NCI-H1092 (cell line): ENCODE data around the gene MACF1.

Experiments
- DNase-seq: peaks from one replicate; lab custom pipeline; 2025; lab: John Stamatoyannopoulos, UW

MACF1 gene

GRCh38 chr1:39297551-39297950, 93.1 kb downstream of the MACF1 start:
- no peak for DNase-seq

DNA sequence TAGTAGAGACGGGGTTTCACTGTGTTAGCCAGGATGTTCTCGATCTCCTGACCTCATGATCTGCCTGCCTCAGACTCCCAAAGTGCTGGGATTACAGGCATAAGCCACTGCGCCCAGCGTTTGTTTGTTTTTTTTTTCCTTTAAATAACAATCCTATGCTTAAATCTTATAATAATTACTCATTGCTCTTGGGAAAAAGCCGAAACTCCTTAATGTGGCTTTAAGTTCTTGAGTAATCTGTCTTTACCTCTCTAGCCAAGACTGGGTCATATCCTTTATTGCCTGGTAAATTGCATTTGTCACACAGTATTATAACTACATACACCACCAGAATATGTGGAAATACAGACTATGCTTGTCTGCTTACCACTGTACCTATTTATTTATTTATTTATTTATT, 97.1 kb downstream of the MACF1 start:
- DNase-seq, result no peak

GRCh38 chr1:39305555-39305954, 101.1 kb downstream of the MACF1 start:
- DNase-seq, result no peak

DNA sequence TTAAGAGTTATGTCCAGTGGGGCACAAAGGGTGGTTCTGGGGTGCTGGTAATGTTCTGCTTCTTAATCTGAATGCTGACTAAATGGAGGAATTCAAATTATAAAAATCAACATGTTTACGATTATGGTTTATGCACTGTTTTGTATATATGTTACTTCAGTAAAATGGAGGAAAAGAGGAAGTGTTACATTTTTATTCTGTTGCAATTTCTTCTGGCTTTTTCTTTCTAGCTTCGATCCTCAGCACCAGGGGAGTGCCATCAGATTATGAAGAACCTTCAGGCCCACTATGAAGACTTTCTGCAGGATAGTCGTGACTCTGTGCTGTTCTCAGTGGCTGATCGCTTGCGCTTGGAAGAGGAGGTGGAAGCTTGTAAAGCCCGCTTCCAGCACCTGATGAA, 105.5 kb downstream of the MACF1 start:
- DNase-seq, result no peak

GRCh38 chr1:39310691-39311090, 106.2 kb downstream of the MACF1 start:
- no peak for DNase-seq

GRCh38 chr1:39317111-39317510, 112.6 kb downstream of the MACF1 start:
- DNase-seq, result no peak

GRCh38 chr1:39317910-39318633, 113.6 kb downstream of the MACF1 start:
- no peak for DNase-seq

GRCh38 chr1:39321979-39322378, 117.5 kb downstream of the MACF1 start:
- no peak for DNase-seq

DNA sequence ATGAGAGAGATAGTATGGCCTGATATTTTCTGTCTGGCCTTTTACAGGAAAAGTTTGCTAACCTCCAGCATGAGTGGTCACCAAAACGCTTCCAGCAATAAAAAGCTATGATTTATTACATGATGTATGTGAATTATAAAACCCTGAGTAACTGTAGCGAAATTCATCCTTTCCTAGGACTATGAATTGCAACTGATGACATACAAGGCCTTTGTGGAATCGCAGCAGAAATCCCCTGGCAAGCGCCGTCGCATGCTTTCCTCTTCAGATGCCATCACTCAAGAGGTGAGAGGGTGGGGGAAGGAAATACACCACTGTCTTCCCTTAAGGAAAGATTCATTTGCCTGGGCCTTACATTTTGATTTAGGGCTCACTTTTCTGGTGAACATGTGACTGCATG, 117.9 kb downstream of the MACF1 start:
- DNase-seq, result no peak

DNA sequence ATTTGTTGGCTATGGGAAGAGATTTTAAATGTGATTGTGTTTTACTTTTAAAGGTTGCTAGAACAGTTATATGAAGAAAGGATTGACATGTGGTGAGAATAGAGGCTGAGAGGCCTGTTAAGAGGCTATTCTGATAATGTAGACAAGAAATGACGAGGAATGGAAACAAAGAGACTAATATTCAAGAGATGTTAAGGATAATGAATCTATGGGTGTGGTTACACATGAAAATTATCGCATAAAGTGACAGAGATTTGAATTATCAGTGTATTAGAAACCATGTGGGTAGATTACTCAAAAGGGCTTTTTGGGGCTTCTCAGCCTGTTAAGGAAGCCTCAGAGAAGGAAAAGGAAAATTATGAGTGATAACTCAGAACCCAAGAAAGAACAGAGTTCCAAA, 120.4 kb downstream of the MACF1 start:
- DNase-seq, result no peak

- DNase-seq, result no peak
Observed at GRCh38 chr1:39326836-39327235, 122.3 kb downstream of the MACF1 start.

DNA sequence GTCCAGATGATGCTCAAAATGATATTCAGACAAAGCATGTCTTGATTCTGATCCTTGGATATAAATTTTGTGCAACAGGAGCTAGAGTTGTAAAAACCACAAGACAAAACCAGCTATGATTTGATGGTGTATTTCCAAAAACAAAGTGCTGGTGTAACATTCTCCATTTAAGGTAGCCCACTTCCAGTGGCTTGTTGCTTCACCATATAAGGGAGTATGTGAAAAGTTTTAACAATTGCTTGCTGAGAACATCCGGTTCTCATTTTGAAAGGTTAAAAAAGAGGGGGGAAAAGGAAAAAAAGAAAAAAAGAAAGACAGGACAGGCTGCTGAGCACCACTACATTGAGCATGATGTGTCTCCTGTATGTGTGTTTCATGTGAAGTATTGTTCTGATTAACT, 123.6 kb downstream of the MACF1 start:
- DNase-seq, result no peak

GRCh38 chr1:39328586-39329121, 124.2 kb downstream of the MACF1 start:
- no peak for DNase-seq

DNA sequence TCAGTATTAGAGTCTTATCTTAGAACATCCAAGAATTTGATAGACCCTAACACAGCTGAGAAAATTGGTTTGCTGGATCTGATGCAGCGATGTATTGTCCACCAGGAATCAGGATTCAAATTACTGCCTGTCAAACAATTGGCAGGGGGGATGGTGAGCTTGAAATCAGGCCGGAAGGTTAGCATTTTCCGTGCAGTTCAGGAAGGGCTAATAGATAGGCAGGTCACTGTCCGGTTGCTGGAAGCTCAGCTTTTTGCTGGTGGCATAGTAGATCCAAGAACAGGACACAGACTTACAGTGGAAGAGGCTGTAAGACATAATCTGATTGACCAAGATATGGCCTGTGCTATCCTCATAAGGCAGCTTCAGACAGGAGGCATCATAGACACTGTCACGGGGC, 127.2 kb downstream of the MACF1 start:
- no peak for DNase-seq

DNA sequence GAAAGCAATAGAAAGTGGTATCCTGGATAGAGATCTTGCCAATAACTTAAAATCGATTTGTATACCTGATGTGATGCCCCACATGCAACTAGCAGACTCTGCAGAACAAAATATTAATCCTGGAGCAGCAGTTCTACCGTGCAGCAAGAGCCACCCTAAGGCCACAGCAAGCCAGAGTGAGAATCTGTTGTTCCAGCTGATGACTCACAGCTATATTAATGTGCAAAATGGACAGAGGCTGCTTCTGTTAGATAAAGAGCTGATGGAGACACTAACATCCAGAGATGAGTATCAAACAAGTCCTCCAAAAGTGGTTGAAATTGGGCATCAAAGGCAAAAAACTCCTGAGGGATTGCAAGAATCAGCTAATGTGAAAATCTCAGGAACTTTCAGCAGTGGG, 127.8 kb downstream of the MACF1 start:
- DNase-seq, result no peak

DNA sequence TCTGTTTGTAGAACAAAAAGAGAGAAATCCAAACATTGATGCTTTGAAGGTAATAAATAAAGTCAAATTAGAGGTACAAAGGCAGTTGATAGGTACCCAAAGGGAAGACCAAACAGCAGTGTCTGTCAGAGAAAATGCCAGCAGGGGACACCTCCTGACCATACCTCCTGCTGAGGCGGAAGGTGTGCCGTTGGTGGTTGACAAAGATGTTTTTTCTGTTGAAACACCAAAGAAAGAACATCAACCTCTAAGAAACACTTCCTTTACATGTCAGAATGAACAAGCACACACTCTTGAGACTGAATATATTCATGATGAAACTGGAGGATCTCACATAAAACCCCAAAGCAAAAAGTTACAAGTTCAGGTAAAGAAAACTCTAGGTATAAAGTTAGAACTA, 128.3 kb downstream of the MACF1 start:
- no peak for DNase-seq

- DNase-seq, result no peak
Observed at GRCh38 chr1:39333296-39333695, 128.8 kb downstream of the MACF1 start.

- DNase-seq, result no peak
Observed at GRCh38 chr1:39335216-39335615, 130.7 kb downstream of the MACF1 start.

DNA sequence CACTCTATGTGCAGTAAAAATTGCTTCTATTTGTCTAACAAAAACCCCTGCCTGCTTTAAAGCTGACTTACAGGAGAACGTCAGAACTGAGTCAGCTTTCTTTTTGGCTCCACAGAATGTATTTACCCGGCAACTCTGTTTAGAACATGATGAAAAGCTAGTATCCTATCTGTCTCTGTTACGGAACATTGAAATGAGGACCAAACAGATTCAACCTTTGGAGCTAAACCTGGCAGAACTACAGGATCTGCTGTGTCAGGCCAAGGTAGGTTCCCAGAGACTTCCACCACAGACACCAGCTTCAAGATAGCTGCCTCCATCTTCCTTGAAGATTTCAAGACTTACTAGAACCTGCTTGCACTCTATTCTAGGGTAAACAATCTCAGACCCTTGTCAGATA, 132.6 kb downstream of the MACF1 start:
- DNase-seq, result no peak

DNA sequence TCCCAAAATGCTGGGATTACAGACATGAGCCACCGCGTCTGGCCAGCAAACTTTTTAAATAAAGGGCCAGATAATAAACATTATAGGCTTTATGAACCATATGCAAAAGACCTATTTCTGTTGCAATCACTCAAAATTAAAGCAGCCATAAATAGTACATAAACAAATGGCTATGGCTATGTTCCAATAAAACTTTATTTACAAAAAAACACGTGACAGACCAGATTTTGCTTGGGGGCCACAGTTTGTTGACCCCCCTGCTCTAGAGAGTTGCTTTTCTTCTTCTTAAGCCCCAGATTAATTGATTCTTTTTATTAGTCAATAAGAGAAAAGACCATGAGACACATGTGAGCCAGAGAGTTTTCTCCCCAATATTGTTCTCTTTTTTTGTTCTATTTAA, 138.3 kb downstream of the MACF1 start:
- DNase-seq, result no peak

GRCh38 chr1:39344394-39345154, 140.1 kb downstream of the MACF1 start:
- no peak for DNase-seq

DNA sequence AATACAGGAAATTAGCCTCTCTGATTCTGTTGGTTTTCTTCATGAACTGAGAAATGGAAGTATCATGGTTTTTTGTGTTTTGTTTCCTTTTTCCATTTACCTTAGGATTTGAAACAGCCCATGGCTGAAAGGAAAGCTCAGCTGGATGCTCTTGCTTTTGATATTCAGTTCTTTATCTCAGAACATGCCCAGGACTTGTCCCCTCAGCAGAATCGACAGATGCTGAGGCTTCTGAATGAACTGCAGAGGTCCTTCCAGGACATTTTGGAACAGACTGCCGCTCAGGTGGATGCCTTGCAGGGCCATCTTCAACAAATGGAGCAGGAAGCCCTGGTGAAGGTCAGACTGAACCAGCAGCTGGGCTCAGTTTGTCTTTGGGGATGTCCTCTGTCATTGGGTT, 142.4 kb downstream of the MACF1 start:
- no peak for DNase-seq

GRCh38 chr1:39348278-39348677, 143.8 kb downstream of the MACF1 start:
- no peak for DNase-seq

GRCh38 chr1:39352881-39353280, 148.4 kb downstream of the MACF1 start:
- no peak for DNase-seq
